Measurements from ENCODE around the gene SLC6A1.

Gene SLC6A1

GRCh38 chr3:10972072-10972782, 20.3 kb upstream of the SLC6A1 start:
- no peak for DNase-seq

- no peak for DNase-seq
Observed at GRCh38 chr3:10973046-10973595, 19.4 kb upstream of the SLC6A1 start.

DNA sequence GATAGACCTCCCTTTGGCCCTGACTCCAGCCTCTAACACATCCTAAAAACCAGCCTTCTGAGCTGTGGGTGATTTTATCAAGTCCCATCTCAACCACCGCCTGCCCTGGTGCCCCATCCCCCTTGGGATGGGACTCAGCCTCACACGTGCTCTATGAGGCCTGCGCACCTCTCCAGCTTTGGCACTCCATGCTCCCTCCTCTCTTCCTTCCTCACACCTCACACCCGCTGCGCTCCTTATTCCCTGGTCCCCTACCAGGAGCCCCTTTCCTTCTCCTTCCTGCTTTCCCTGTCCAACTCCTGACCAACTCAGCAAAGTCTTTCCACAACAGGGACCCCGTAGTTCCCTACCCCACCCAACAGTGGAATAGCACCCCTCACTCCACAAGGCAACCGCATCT, 18.4 kb upstream of the SLC6A1 start:
- DNase-seq: no peak

DNA sequence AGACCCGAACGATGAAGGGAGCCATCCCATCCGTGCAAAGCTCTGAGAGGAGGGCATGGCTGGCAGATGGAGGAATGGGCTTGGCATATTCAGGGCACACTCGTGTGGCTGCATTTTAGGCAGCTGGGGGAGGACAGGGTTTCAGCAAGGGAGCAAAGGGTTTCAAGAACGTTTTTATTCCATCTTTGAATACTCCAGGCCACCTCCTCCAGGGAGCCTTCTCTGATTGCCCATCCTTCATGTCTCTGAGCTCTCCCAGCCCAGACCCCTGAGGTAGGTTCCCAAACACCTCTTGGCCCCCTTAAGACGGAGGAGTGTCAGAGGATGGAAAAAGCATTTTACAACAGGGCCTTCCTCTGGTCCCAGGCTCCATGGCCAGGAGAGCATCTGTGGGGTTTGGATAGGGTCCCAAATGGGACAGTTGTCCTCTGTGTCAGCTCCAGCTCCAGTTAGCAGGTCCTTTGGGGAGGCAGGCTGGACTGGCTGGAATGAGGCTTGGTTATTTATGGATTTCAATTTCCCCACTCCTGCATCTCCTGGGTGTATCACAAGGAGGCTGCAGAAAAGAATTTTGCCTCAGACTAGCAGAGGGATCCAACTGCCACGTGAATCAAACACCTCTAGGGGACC, 17.7 kb upstream of the SLC6A1 start:
- no peak for DNase-seq

DNA sequence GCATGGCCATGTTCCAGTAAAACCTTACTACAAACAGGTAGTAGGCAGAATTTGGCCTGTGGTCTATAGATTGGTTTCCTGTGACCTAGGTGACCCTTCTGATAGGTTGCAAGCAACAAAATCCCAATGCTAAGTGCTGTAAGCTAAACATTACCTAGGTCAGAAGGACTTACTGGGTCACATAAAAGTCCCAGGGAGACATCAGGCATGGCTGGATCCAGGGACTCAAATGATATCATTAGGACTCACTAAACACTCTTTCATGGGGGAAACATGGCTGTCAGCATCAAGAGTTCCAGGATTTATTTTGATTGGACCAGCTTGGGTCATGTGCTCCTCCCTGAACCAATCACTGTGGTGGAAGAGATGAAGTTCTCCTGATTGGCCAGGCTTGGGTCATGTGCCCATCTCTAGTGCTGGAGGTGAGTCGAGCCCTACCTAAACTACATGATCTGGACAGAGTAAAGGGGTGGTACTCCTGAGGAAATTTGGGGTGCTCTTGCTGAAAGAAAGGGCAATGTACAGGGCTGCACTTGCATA, 16.8 kb upstream of the SLC6A1 start:
- DNase-seq: no peak

DNA sequence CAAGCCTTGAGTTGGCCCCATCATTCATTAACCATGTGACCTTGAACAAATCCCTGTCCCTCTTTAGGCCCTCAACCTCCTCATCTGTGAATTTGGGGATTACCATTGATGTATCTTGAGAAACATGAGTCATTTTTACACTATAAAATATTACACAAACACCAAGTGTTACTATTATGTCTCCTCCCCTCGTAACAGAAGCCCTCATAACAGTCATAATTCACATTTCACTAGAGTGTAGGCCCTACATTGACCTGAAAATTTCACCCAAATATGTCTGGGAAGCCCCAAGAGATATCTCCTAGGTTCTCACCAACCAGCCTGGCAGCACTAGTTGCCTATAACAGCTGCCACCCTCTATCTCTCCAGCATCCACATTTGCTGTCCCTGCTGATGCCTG, 15.8 kb upstream of the SLC6A1 start:
- no peak for DNase-seq

DNA sequence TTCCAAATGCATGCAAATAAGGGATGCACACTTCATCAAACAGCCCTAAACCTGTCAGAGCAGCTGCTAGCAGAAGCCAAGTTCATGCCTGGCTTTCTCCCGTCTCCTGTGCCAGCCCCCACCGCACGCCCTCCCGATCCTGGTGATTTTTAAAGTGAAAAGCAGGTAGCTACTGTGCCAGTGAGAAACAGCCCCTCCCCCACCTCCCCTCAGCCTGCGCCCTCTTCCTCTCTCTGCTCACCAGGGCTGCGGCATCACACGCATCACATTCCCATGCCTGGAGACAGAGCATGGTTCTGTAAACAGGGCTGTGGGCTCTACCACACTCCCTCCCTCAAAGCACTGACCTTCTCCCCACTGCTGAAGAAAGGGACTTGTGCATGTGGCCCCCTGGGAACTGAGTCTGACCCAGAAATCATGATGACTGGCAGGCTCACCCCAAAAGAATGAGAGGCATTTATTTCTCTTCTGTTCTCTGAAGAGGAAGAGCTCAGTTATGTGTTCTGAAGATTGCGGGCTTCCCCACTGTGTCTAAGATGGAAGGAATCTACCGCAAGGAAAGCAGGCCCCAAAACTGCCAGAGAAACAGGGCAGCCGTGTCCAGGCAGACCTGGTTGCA, 14.5 kb upstream of the SLC6A1 start:
- DNase-seq: no peak

- no peak for DNase-seq
Observed at GRCh38 chr3:10978956-10979355, 13.6 kb upstream of the SLC6A1 start.

DNA sequence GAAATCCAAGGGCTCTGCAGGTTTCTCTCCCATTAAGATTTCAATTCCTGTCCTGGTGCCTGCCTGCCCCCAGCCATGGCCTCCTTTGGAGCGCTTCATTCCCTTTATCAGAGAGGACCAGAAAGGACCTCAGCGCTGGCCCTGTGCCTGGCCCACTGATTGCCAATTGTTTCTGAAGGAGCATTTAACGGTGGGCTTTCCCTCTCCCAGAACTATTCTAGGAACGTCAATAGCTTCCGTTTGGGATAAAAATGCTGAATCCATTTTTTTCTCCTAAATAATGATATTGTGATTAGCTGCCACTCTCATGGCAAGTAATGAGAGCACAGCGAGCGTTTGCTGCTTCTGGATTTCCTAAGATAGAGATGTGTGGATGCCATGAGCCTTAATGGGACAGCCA, 12.2 kb upstream of the SLC6A1 start:
- DNase-seq: no peak

GRCh38 chr3:10981031-10981430, 11.5 kb upstream of the SLC6A1 start:
- no peak for DNase-seq

DNA sequence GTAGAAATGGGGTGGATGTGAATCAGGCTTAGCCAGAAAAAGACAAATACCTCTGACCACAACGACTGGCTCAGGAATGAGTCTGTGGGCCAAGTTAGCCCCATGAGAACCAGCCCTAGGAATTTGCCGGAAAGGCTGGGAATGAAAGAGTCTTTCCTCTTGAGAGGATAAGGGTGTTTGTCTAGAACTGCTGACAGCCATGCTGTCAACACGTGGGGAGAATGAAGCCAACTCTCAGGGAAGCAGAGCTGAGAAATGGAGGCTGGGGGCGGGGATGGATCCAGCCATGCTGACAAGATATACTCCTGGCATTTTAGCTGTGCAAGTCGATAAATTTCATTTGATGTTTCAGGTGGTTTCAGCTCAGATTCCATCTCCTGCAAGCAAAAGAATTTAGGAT, 10.6 kb upstream of the SLC6A1 start:
- no peak for DNase-seq

DNA sequence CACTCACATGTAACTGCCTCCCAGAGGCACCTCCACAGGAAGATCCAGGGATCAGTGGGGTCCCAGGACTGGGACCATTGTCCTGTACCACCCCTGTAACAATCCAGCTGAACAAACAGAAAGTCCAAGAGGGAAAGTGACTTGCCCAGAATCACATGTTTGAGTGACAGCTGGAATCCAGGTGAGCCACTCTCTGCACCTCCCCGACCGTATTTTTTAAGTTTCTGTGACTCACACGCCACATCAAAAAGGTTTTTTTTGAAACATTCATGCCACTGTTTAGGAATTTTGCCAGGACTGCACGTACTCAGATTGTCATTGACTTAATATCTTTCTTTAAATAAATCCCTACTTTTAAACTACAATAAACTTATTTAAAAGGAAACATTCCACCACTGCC, 9.8 kb upstream of the SLC6A1 start:
- no peak for DNase-seq

DNA sequence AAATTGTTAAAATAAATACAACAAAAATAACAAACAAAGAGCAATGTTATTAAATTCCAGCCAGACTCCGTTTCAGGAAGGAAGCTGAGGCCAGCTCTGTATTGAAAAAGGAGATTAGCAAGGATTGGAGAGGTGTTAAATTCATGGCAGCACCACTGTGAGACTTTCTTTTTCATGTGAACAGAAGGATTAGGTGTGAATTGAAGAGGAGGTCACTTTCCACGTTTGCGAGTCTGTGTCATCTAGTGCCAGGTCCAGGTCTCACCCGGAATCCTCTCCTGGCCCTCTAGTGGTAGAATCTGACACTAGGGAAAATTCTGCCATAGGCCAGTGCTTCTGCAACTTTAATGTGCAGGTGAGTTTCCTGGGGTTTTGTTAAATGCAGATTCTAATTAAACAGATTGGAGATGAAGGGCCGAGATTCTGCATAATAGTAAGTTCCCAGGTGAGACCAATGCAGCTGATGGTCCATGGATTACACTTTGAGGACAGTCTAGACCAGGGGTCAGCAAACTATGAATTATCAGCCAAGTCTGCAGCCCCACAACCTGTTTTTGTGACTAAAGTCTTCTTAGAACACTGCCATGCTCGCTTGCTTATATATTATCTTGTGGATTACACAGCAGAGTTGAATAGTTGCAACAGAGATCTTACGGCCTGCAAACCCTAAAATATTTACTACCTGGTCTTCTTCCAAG, 9.2 kb upstream of the SLC6A1 start:
- no peak for DNase-seq

DNA sequence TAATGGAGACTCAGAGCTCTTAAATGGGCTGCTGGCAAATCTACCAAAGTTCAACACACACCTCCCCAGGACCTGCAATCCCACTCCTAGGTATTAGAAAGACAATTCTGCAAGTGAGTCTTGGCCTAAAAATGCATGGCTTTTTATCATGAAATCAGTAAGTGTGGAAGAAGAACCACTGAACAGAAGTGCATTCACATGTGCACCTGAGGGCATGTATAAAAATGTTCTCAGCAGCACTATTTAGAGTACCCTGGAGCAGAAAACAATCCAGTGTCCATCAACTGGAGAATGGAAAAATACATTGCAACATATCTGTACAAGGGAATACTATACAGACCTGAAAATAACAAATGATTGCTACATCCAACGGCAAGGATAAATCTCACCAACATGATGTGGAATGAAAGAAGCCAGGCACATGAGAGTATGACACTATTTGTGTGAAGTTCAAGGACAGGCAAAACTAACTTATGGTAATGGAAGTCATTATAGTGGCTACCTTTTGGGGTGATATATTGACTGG, 8.1 kb upstream of the SLC6A1 start:
- no peak for DNase-seq

DNA sequence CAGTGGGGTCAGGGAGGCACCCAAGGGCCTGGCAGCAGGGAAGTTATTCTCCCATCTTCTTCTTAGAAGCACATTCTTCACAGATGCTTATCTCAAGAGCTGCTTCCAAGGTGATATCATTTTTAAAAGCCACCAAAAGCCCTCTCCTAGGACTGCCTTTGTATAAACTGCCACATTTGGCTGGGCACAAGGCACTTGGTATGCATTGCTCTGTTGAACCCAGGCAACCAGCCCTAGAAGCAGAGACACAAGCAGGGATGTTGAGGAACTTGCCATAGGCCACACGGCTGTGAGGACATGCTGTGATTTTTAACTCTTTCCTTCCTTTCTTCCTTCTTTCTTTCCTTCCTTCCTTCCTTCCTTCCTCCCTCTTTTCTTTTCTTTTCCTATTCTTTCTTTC, 7.4 kb upstream of the SLC6A1 start:
- no peak for DNase-seq

- no peak for DNase-seq
Observed at GRCh38 chr3:10986592-10986991, 6.0 kb upstream of the SLC6A1 start.

DNA sequence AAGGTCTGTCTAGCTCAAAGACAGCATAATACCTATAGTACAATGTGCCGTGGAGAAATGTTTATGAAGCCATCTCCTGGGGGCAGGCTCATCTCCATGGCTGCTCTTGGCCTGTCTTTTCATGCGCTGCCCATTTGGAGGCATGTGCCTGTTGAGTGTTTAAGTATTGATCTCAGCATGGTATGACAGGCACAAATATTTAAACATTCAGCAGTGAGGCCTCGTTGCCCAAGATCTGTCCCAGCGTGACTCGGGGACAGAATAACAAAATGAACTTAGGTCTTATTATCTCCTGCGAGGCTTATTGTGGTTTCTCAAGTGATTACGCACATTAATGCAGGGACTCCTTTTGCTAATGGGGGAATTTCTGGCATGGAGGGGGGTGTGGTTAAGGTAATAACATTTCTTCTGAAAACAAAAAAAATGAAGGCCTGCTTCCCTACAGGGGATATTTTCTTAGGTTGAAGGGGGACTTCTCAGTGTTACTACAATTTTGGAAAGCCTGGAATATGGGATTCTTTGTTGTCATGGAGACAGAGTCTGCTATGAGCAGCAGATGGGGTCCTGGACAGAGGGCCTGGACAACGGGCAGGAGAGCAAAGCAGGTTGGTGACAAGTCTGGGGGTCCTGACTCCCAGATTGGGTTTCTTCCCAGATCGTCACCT, 4.4 kb upstream of the SLC6A1 start:
- DNase-seq: no peak

GRCh38 chr3:10988991-10989484, 3.5 kb upstream of the SLC6A1 start:
- no peak for DNase-seq

- DNase-seq: no peak
Observed at GRCh38 chr3:10992943-10993728, 588 bp downstream of the SLC6A1 start.

DNA sequence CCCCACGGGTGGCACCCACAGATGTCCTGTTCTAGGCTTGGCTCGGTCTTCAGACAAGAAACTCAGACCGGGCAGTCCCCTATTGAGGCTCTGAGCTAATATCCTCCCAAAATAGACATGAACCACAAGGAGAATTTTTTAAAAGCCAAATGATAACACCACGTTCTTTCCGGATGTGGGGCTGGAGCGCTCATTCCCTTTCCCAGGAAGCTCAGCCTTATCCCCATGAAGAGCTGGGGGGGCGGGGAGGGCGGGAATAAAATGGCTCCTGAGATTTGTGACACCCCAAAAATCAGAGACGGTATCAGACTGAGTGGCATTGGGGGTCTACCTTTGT, 1.1 kb downstream of the SLC6A1 start:
- no peak for DNase-seq

- DNase-seq: no peak
Observed at GRCh38 chr3:10994306-10994705, 1.8 kb downstream of the SLC6A1 start.

DNA sequence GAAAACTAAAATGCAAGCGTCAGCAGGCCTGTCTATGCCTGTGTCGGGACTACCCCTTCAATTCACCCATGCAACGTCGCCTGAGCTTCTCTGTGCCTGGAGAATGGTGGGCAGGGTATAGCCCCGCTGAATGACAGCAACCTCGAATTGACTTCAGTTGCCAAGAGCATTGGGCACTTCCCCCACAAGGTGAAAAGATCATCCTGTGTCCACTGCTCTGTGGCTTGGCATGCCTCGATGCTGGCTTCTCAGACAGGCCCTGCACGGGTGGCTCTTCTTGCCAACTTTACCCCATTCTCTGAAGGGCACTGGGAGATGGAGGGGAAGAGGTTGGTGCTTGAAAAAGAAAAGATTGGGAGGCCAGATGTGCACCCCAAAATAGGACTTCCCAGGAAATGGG, 3.3 kb downstream of the SLC6A1 start:
- no peak for DNase-seq

Data from NCI-H1436 treated with DMSO at 0.1 percent for 48 hours (cell line).